SK-N-SH (cell line): Measurements from ENCODE around the gene MAMDC2.

Experiments used
- FOSL2 ChIP-seq: IDR thresholded peaks from 2 replicates; pipeline ENCODE4 v1.4.0; 2012; ENCODE audit warnings: low read depth, mild to moderate bottlenecking, moderate library complexity, borderline replicate concordance
- POLR2AphosphoS5 ChIP-seq: IDR thresholded peaks from 2 replicates; pipeline ENCODE4 v1.6.1; 2012; ENCODE audit warnings: low read depth, low read length
- SIN3A ChIP-seq: IDR thresholded peaks from 2 replicates; pipeline ENCODE4 v1.6.1; 2012; ENCODE audit warnings: low read depth, mild to moderate bottlenecking, low read length, moderate library complexity, borderline replicate concordance
- YY1 ChIP-seq: IDR thresholded peaks from 2 replicates; pipeline ENCODE4 v1.4.0; 2012; ENCODE audit warnings: low read depth, mild to moderate bottlenecking

DNA sequence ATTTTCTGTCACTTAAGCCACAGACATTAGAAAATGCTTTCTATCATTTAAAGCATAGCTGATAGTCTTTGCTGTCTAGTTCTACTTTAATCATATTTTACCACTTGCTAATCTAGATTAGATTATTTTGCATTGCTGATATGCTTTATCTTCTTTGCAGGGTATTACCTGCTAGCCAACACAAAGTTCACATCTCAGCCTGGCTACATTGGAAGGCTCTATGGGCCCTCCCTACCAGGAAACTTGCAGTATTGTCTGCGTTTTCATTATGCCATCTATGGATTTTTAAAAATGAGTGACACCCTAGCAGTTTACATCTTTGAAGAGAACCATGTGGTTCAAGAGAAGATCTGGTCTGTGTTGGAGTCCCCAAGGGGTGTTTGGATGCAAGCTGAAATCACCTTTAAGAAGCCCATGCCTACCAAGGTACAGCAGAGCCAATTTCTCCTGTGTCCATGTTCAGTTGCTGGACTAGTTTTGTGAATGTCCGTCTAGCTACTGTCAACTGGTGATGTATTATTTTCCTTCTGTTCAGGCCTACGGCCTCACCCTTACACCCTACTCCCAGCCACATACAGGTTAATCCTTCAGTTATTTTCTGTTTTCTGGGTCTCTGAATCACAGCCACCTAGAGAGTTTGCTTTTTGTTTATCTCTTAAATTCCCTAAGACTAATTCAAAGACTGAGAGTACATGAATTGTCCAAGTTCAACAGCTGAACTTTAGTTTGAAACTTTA is 99.9 kb downstream of the MAMDC2 start:
- no peak for TF ChIP-seq SIN3A
- TF ChIP-seq FOSL2, result no peak
- no peak for TF ChIP-seq POLR2AphosphoS5
- TF ChIP-seq YY1, result no peak
